HG03521 (cell line): ENCODE measurements around the gene IRF2BP2.

ENCODE experiments used
- ATAC-seq: cut with Tn5 transposase; IDR thresholded peaks from one replicate; pipeline ENCODE4 v1.9.1; 2021; ENCODE audit warnings: mild to moderate bottlenecking, moderate library complexity; ENCODE audit not compliant: unreplicated experiment

The IRF2BP2 gene

DNA sequence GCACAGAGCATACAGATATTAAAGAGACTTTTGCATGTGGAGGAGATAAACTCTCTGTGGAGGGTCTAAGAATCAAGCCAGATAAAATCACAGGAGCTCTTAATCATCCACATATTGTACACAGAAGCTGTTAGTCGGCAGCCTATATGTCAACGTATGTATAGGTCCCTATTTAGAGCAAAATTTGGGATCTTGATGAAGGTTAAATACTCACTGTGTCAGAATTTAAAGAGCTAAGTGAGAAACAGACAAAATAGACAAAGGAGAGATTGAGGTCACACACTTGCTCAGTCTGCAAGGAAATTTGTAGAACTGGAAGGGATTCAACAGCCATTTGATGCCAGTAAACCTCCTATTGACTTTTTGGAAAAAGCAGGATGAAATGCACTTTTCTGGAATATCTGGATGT, 4.1 kb upstream of the IRF2BP2 start:
- ATAC-seq = no peak

DNA sequence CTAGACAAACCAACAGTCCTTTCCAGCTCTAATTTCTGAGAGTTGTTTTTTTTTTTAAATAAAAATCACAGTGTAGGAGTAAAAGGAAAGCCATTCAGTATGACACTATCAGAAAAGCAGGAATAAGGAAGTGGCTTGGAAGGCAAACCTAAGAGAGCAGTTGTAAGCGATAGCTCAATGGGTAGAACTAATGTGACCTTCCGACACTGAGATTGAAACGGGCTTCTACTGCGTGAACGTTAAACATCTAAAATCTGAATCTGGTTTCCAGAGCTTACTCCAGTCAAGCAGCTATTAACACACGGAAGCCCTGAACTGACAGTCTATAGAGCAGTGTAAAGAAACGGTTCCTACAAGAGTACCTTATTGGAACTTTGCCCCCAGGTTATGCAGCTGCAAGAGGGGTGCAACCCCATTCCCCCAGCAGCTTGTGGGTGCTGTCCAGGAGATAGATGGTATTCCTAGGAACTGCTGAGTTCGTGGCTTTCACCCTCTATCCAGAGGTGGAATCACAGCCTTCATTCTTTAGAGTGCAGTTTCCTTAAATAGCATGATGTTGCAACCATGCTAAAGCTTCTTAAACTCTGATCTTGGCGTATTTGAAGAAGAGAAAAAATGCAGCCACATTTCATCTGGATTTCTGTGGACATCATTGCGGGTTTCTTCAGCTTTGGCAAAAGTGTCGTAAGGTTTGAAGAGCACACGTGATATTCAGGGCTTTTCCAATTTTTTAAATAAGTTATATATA, 3.3 kb upstream of the IRF2BP2 start:
- no peak for ATAC-seq

DNA sequence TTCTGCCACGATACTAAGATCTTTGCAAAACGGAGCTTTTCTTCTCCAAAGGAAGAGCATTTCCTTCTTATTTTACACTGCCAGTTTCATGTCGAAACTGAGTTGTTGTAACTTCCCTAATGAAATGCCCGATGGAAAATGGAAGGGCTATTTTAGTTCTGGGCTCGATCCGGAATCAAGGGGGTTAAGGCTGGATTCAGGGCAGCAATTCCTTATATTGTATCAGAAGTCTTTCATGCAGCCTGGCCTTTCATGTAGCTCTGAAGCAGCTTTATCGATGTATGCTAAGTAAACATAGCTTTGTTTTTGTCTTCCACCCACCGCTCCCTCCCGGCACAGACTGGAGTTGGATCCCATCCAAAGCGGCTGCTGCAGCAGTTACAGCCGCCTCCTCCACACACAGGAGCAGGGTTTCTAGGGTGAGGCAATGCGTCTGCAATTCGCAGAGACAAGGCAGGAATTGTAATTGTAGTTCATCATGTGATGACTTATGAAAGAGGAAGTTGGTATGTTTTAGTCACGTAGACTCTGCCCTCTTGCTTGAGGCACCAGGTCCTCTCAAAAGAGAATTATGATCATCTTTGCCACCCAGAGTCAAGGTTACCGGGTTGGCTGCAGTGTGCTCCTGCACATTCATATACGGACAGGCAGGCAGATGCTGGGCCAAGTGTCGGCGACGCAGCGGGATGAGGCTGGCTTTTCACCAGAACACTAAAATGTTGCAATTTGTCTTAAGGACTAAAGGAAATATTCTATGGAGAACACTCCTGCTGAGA, 2.6 kb upstream of the IRF2BP2 start:
- peak; percentile 17 for ATAC-seq

DNA sequence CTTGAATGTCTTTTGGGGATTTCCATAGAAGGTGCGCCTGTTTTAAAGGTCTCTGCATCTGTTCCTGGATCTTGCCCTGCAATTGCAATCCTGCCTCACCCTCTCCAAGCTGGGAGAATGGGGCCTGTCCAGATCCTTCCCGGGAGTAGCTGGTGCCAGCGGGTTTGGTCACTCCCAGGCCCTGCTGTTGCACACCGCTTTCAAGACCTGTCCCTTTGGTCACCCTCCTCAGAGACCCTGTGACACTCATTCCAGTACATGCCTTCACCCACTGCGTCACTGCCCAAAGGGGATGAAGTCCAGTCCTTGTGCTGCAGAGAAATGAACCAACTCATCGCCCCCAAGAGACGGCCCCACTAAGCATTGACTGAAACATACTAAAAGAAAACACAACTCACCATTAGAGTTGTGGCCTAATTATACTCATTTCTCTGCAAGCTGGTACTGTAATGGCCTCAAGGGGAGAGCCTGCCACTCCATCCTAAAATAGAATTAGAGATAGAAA, 1.9 kb upstream of the IRF2BP2 start:
- ATAC-seq = no peak

DNA sequence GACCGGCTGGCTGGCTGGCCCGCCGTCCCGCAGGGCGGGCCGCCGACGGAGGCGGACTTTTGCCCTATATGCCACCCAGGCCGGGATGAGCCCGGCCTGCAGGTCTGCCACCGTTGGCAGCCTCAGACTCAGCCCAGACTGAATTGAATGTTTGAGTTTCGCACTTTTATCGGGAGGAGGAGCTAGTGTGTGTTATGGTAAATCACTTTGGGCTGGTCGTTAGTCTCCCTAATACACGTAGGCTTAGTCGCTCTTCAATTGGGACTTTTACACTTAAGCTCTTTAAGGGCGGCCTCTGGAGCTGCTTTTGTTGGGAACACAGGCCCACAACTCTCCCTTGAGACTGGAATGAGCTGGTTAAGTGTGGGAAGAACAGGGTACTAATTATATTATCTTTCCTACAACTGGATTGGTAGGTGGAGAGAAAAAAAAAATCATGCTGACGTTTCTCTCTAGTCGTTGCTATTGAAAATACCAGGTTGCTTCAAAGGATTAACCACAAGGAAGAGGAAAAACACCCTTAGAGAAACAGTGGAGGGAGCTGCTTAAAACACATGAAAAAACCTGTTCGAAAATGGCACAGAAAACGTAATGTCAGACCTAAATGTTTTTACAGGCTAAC, 1.4 kb upstream of the IRF2BP2 start:
- peak; percentile 12 for ATAC-seq

DNA sequence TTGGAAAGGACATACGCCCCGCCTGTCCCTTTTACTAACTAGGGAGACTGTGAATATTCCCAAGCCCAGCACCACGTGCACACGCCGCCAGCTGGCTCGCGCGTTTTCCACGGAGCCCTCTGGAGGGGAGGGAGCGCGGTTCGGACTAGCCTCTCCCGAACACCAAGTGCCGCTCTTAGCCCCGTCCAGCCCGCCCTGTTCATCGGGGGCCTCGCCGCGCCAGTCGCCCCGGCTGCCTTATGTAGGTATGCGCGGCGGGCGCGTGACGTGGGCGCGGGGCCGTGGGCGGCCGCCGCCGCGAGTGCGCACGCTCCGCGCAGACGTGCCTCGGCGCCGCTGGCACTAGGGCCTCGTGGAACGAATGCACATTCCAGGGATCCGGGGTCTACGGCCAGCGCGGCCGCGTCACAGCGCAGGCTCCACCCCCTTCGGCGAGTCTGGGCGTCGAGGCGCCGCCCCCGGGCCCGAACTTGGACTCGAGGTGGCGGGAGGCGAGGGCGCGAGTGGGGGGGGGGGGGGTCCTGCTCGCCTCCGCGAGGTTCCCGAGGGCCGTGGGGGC, 767 bp upstream of the IRF2BP2 start:
- peak; percentile 46 for ATAC-seq

DNA sequence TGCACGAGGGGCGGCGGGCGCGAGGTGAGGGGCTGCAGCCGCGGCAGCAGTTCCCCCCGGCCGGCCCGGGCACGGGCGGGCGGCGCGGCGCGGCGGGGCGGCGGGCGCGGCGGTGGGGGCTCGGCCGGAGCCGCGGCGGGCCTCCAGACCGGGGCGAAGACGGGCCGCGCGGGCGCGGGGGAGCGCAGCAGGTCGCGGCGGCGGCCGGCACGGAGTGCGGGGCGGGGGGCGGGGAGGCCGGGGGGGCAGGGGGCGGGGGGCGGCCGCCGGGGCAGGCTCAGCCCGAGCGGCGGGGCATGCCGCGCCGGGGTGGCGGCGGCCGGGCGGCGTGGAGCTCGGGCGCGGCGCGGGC, 311 bp downstream of the IRF2BP2 start:
- ATAC-seq = peak; percentile 1

DNA sequence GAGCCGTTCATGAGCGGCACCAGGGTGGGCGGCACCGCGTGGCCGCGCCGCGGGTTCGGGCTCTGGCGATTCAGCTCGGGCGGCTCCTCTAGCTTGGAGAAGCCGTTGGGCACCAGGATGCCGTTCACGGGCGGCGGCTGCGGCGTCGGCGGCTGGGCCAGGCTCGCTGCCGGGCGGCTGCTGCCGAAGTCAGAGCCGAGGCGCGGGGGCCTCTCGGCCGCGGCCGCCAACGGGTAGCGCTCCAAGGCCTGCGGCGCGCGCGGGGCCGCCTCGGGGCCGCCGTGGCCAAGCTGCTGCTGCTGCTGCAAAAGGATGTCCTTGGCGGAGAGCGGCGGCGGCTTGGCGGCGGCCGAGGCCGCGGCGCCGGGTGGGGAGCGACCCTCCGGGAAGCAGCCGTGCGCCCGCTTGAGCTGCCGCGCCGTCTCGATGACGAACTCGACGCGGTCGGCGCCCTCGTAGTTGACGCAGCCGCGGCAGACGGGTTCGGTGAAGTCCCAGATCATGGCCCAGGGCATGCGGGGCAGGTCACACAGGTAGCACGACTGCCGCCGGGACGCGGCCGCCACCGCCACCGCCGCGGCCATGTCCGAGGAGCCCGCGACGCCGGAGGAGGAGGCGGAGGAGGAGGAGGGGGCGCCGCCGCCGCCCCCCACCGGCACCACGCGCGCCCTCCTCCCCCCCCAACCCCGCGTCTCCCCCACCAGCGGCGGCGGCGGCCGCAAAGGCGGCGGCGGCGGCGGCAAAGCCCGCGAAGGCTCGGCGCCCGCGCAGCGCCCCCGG, 877 bp downstream of the IRF2BP2 start:
- no peak for ATAC-seq

DNA sequence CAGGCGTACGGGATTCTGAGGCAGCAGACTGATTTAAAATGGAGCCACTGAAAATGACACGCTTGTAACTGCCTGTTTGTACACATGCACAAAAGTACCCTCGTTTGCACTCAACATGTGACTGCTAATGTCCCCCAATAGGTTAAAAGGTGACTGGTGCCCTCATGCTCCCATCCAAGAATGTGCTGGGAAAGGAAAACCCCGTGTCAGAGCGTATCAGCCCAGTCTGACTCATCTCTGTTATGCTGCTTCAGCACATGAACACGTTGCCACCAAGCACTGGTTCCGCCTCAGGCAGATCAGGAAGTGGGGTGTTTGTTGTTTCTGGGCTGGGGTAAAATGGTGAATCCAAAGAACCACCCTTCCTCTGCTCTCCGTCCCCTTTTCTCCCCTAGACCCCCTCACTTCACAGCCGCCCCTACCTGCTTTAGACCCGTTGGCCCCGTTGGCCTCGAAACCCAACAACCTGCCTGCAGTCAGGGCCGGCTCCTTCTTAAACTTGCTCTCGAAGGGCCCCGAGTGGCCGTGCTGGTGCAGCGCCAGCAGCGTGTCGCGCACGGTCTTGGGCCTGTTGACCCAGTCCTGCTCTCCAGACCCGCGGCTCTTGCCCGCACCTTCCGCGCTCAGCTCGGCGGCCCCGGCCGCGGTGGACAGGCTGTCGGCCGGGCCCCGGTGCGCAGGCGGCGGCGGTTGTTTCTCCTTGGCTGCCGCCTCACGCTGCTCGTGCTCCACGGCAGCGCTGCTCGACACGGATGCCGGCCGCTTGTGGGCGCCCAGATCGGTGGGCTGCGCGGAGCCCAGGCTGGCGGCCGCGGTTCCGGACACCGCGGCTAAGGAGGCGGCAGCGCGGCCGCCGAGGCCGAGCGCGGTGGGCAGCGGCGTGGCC, 1.7 kb downstream of the IRF2BP2 start:
- peak; percentile 12 for ATAC-seq

DNA sequence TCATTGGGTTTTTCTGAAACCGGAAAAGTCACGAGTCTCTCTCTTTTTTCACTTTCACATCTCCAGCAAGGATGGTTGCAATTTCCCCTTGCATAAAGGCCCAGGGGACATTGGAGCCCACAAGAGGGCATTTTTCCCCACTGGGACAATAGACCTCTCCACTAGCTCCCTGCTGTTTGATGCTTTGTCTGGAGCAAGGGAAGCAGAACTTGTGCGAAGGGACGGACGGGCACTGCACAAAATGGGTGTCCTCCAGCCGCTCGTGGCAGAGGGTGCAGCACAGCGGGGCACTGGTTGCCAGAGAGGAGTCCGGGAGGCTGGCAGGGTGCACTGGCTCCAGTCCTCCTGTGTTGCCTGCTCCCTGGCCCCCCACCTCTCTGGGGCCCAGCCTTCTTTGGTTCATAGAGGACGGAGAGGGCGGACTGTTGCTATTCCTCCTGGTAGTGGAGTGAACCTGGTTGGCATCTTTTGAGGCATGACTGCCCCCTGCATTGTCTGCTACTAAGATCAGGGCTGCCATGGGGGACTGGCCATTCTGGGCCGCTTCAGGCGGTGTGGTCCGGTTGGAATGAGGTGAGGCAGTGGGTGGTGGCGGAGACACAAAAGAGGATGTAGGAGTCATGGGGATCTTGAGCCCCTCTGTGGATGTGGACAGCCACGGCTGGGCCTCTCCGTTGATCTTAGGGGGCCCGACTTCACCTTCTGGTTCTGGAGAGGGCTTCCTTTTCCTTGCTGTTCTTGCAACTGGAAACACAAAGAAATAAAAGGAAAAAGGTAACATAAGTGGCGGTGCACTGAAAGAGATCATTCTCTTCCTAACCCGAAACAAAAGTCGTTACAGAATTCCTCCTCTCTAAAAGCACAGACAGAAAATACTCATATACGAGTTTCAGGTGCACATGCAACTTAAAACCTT, 2.6 kb downstream of the IRF2BP2 start:
- no peak for ATAC-seq

DNA sequence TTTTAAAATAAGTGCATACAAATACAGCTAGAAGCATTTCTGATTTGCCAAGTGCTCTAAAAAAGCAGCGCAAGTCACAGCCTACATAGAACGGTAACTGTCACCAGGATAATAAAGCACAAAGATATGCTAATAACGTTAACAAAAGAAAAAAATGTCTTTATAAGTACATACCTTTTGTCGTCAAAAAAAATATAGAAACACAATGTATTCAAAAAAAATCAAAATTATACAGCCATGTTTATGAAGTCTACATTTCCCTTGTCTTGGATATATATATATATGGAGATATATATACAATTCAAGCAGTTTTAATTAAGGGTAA, 3.2 kb downstream of the IRF2BP2 start:
- no peak for ATAC-seq

DNA sequence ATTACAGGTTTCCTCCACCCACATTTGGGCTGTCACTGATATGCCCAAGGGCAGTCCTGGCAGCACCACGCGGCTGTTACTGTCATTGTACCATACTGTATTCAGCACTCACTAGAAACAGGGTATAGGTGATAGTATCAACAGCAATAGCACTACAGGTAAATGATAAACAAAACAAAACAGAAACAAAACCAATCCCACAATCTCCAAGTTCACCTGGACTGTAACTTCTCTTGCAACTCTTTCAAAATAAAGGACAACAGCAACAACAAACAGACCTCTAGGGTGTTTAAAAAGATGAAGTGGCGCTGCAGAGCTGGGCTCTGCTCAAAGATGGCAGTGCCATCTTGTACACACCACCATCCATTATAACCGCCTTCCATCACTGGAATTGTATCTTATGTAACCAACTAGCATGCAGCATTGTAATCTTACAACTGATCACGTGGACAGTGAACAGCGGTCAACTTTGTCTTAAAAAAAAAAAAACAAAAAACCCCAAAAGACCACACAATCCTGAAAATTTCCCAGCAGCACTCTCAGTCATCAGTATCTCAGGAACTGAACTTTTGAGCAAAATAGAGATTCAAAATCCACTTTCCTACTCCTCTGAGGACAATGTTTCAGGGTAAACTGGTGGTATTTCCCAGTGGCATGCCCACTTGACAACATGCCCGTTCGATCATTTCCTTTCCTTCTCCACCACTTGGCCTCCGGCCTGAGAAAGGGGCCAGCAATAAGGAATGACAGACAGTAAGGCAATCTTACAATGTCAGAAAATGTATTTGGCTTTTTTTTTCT, 3.8 kb downstream of the IRF2BP2 start:
- no peak for ATAC-seq

DNA sequence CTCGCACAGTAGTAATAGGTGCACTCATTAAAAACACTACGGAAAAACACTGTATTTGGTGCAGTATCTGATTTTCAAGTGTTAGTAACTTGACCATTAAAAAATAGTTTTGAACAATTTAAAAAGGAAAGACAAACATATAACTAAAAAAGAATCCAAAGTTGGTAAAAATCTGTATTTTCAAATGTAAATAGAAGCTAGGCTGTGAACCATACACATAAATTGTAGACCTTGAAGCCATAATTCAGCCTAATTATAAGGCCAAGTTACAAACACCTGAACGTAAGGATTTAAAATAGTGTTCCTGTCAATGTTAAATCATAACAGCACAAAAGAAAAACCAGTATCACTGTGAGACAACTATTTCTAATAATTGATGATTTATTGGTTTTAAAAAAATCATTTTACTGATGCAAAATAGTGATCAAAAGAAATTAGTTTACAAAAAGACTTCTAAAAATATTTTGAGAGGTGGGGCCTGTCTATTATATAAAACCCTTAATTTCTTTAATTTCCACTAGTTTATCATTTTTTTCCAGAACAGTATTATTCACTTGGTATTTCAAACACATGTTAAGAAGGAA, 4.5 kb downstream of the IRF2BP2 start:
- ATAC-seq = no peak

DNA sequence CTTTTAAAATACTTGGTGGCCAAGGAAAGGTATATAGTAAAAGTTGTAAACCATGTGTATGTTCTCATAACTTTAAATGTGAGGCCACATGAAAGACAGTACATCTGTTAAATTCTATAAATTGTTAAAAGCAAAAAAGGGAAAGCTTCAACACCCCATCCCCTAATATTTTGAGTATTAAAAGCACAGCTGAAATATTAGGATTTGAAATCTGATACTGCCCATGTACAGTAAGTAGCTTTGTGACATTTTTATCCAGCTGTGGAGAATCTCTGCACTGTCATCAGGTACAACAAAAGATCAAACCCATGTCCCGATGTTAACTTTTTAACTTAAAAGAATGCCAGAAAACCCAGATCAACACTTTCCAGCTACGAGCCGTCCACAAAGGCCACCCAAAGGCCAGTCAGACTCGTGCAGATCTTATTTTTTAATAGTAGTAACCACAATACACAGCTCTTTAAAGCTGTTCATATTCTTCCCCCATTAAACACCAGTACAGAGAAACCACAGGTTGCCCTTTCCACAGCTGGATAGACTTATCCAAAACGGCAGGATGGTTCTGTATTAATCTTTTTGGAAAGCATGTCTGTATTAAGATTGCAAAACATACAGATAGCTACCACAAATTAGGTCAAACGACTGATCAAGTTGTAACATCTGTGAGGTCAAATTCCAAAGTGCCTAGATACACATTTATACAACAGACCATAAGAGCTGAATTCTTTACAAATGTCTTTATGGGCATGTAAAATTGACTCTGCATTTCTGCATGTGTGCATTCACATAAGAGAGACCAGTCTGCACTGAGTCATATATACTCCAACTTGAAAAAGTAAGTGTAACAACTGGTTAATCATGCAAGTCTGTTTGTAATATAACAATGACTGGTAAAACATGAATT, 5.2 kb downstream of the IRF2BP2 start:
- ATAC-seq = no peak

DNA sequence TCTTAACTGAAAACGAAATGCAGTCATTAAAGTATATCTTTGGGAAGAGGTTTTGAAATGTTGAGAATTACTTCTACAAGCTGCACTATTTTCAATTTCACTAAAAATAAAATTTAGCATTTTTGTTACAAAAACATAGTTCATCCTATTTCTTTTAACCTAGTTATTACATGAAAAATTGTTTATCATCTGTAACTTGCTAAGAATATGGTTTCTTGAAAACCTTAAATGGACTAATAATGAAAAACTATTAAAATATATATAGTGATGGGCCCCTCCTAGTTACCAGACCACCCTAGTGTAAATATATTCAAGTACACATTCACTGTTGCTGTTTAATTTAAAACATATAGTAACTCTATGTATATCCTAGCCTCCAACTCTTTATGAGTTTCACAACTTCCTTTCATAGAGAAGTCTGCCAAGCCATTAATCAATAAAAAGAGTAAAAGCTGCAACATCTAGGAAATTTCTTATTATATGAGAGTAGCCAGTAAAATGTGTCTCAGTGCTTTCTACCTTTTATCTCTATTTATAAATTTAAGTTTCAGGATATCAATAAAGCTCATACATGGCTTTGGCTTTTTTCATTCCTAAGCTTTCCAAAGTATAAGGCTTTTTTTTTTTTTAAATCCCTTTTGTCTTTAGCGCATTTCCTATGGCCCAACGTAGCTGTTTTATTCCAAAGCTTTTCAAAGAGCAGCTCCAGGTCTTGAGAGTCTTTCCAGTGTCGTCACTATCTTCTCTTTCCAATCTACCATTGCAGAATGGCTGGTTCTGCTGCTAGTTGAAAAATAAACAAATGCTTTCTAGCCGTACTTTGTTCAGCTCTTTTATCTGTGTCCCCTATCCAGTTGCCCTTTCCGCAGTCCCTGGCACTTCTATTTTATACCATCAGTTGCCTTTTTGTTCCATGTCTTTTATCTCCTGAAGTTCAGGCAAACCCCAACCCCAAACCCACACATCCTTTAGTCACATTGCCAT, 6.5 kb downstream of the IRF2BP2 start:
- no peak for ATAC-seq
